MM.1S (cell line): Measurements from ENCODE around the gene HSD17B4.

Experiments used
- CTCF ChIP-seq: fragments of 300-600 bp; sonication (generic); IDR thresholded peaks from 2 replicates; pipeline ENCODE4 v1.5.1; 2016; ENCODE audit warnings: antibody characterized with exemption, low read length, mixed read lengths
- EZH2 ChIP-seq: fragments of 300-600 bp; sonication (generic); optimal IDR thresholded peaks from 2 replicates; pipeline ENCODE3; 2017; ENCODE audit warnings: low read depth, mild to moderate bottlenecking, antibody characterized with exemption, low read length, mixed read lengths

DNA sequence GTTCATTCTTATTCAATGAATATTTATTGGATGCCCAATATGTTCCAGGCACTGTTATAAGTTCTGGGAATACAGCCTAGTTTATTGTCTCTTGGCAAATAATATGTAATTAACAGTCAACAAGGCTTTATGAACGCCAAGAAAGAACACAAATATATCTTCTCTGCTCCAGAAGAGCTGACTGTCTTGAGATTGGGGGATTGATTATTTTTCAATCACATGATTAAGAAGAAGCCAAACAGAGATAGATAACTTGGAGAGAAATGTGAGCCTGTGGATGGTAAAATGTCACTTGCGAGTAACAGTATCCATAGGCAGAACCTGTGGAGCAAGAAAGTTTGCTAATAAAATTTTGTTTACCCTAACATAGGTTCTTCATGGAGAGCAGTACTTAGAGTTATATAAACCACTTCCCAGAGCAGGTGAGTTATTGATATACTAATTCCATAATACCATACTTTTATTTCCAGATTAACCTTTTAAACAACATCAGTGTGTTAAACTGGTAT, 49.4 kb downstream of the HSD17B4 start:
- TF ChIP-seq CTCF (no peak), EZH2 (no peak)
